SK-N-SH treated with all-trans-retinoic acid at 6 μM for 48 hours (cell line): ENCODE measurements around the gene OR2AT4.

Experiments used
- ATAC-seq: fragments of 200-7000 bp; cut with Tn5 transposase; 3 replicates; pipeline ENCODE4 v1.9.1; 2020; ENCODE audit warnings: mild to moderate bottlenecking, moderate library complexity
- ARNTL ChIP-seq: fragments of 450-650 bp; formaldehyde crosslinking; IDR thresholded peaks from 2 replicates; pipeline ENCODE4 v1.5.0; 2020; ENCODE audit warnings: low read depth, mild to moderate bottlenecking, moderate library complexity, borderline replicate concordance
- BACH2 ChIP-seq: fragments of 250-450 bp; sonication (Bioruptor Pico); IDR thresholded peaks from 2 replicates; pipeline ENCODE4 v1.9.0; 2021; ENCODE audit warnings: mild to moderate bottlenecking, borderline replicate concordance
- CREB5 ChIP-seq: fragments of 250-450 bp; sonication (Bioruptor Pico); IDR thresholded peaks from 2 replicates; pipeline ENCODE4 v1.5.1; 2020; ENCODE audit warnings: low read depth, mild to moderate bottlenecking, moderate library complexity
- CSDC2 ChIP-seq: fragments of 250-450 bp; sonication (Bioruptor Pico); IDR thresholded peaks from 2 replicates; pipeline ENCODE4 v1.5.0; 2020; ENCODE audit warnings: mild to moderate bottlenecking, moderate library complexity
- CSRNP3 ChIP-seq: fragments of 250-450 bp; sonication (Bioruptor Pico); IDR thresholded peaks from 2 replicates; pipeline ENCODE4 v1.5.1; 2021; ENCODE audit warnings: mild to moderate bottlenecking, moderate library complexity
- ESRRG ChIP-seq: fragments of 250-450 bp; sonication (Bioruptor Pico); IDR thresholded peaks from 2 replicates; pipeline ENCODE4 v1.6.1; 2021; ENCODE audit warnings: mild to moderate bottlenecking
- ISL1 ChIP-seq: fragments of 250-450 bp; sonication (Bioruptor Pico); IDR thresholded peaks from 2 replicates; pipeline ENCODE4 v2.1.2; 2022; ENCODE audit warnings: mild to moderate bottlenecking, moderate library complexity
- PATZ1 ChIP-seq: fragments of 250-450 bp; sonication (Bioruptor Pico); IDR thresholded peaks from 2 replicates; pipeline ENCODE4 v1.8.0; 2020; ENCODE audit warnings: mild to moderate bottlenecking, moderate library complexity, borderline replicate concordance
- POU6F1 ChIP-seq: fragments of 250-450 bp; sonication (Bioruptor Pico); IDR thresholded peaks from 2 replicates; pipeline ENCODE4 v1.8.0; 2021; ENCODE audit warnings: low read depth, mild to moderate bottlenecking, moderate library complexity, borderline replicate concordance
- PPARA ChIP-seq: fragments of 250-450 bp; sonication (Bioruptor Pico); IDR thresholded peaks from 2 replicates; pipeline ENCODE4 v1.5.0; 2020; ENCODE audit warnings: mild to moderate bottlenecking, borderline replicate concordance
- RARB ChIP-seq: fragments of 250-450 bp; sonication (Bioruptor Pico); IDR thresholded peaks from 2 replicates; pipeline ENCODE4 v1.8.0; 2021; ENCODE audit warnings: mild to moderate bottlenecking, moderate library complexity
- SNAI2 ChIP-seq: fragments of 250-450 bp; sonication (Bioruptor Pico); IDR thresholded peaks from 2 replicates; pipeline ENCODE4 v1.5.0; 2020; ENCODE audit warnings: mild to moderate bottlenecking, moderate library complexity
- TCF4 ChIP-seq: fragments of 250-450 bp; sonication (Bioruptor Pico); IDR thresholded peaks from 2 replicates; pipeline ENCODE4 v1.8.0; 2021; ENCODE audit warnings: mild to moderate bottlenecking, moderate library complexity, borderline replicate concordance
- TOX ChIP-seq: fragments of 250-450 bp; sonication (Bioruptor Pico); IDR thresholded peaks from 2 replicates; pipeline ENCODE4 v1.8.0; 2021; ENCODE audit warnings: mild to moderate bottlenecking, moderate library complexity, borderline replicate concordance
- ZC3H10 ChIP-seq: fragments of 250-450 bp; sonication (Bioruptor Pico); IDR thresholded peaks from 2 replicates; pipeline ENCODE4 v1.5.1; 2021; ENCODE audit warnings: mild to moderate bottlenecking, moderate library complexity
- ZFP3 ChIP-seq: fragments of 250-450 bp; sonication (Bioruptor Pico); IDR thresholded peaks from 2 replicates; pipeline ENCODE4 v1.5.0; 2020; ENCODE audit warnings: mild to moderate bottlenecking, moderate library complexity
- ZFP30 ChIP-seq: fragments of 450-650 bp; formaldehyde crosslinking; IDR thresholded peaks from 2 replicates; pipeline ENCODE4 v1.5.0; 2022; ENCODE audit warnings: mild to moderate bottlenecking, moderate library complexity
- ZNF565 ChIP-seq: fragments of 450-650 bp; formaldehyde crosslinking; conservative IDR thresholded peaks from 2 replicates; pipeline ENCODE4 v1.5.0; 2020; ENCODE audit warnings: low read depth, mild to moderate bottlenecking, moderate library complexity
- ZNF70 ChIP-seq: fragments of 450-650 bp; formaldehyde crosslinking; IDR thresholded peaks from 2 replicates; pipeline ENCODE4 v1.5.0; 2020; ENCODE audit warnings: mild to moderate bottlenecking, moderate library complexity
- ZNF8 ChIP-seq: fragments of 450-650 bp; formaldehyde crosslinking; IDR thresholded peaks from 2 replicates; pipeline ENCODE4 v1.5.0; 2020; ENCODE audit warnings: mild to moderate bottlenecking, moderate library complexity

The OR2AT4 gene

GRCh38 chr11:75118577-75118976, 21.9 kb upstream of the OR2AT4 start:
- no peak for TF ChIP-seq ZC3H10 (CRISPR knock-in tag)
- no peak for TF ChIP-seq PPARA
- no peak for TF ChIP-seq ZNF565 (CRISPR knock-in tag)
- no peak for TF ChIP-seq TOX (CRISPR knock-in tag)
- no peak for TF ChIP-seq ISL1
- no peak for TF ChIP-seq CSDC2
- no peak for ATAC-seq

- no peak for ATAC-seq
- TF ChIP-seq POU6F1 (CRISPR knock-in tag) (no peak), ZC3H10 (CRISPR knock-in tag) (no peak), ZFP3 (CRISPR knock-in tag) (no peak), TOX (CRISPR knock-in tag) (no peak), ZFP30 (CRISPR knock-in tag) (no peak), ARNTL (CRISPR knock-in tag) (no peak), ZNF565 (CRISPR knock-in tag) (no peak), ESRRG (CRISPR knock-in tag) (no peak), CSDC2 (no peak), PPARA (no peak), CSRNP3 (CRISPR knock-in tag) (no peak), BACH2 (CRISPR knock-in tag) (no peak), ISL1 (no peak), ZNF8 (CRISPR knock-in tag) (no peak)
Observed at GRCh38 chr11:75114465-75114864, 17.8 kb upstream of the OR2AT4 start.

GRCh38 chr11:75113030-75113429, 16.4 kb upstream of the OR2AT4 start:
- TF ChIP-seq ZC3H10 (CRISPR knock-in tag) (no peak), POU6F1 (CRISPR knock-in tag) (no peak), ZNF70 (CRISPR knock-in tag) (no peak), ARNTL (CRISPR knock-in tag) (no peak), BACH2 (CRISPR knock-in tag) (no peak)
- TF ChIP-seq, all 23 proteins: peak for 0
- no peak for ATAC-seq

GRCh38 chr11:75112200-75112599, 15.5 kb upstream of the OR2AT4 start:
- no peak for ATAC-seq
- TF ChIP-seq ZC3H10 (CRISPR knock-in tag), result no peak
- TF ChIP-seq ZNF8 (CRISPR knock-in tag), result no peak
- no peak for TF ChIP-seq ZFP3 (CRISPR knock-in tag)
- TF ChIP-seq, all 23 proteins: peak for 0

GRCh38 chr11:75107187-75107586, 10.5 kb upstream of the OR2AT4 start:
- ATAC-seq, result peak; percentile 76
- no peak for TF ChIP-seq ZNF8 (CRISPR knock-in tag)
- no peak for TF ChIP-seq TCF4 (CRISPR knock-in tag)
- TF ChIP-seq SNAI2, result no peak
- no peak for TF ChIP-seq PATZ1 (CRISPR knock-in tag)
- TF ChIP-seq PPARA, result no peak
- TF ChIP-seq ZFP30 (CRISPR knock-in tag), result no peak
- TF ChIP-seq CSDC2, result no peak
- no peak for TF ChIP-seq ZFP3 (CRISPR knock-in tag)
- no peak for TF ChIP-seq ESRRG (CRISPR knock-in tag)
- TF ChIP-seq RARB, result no peak
- no peak for TF ChIP-seq ZNF70 (CRISPR knock-in tag)
- no peak for TF ChIP-seq ISL1
- TF ChIP-seq POU6F1 (CRISPR knock-in tag), result no peak
- no peak for TF ChIP-seq BACH2 (CRISPR knock-in tag)
- TF ChIP-seq ZNF565 (CRISPR knock-in tag), result no peak
- no peak for TF ChIP-seq ARNTL (CRISPR knock-in tag)
- TF ChIP-seq CREB5, result no peak

- peak; percentile 34; the same call in 2 of the 3 replicates for ATAC-seq
Observed at GRCh38 chr11:75105967-75106681, 9.4 kb upstream of the OR2AT4 start.
